ENCODE data around the gene RBFOX2.

Gene RBFOX2

DNA sequence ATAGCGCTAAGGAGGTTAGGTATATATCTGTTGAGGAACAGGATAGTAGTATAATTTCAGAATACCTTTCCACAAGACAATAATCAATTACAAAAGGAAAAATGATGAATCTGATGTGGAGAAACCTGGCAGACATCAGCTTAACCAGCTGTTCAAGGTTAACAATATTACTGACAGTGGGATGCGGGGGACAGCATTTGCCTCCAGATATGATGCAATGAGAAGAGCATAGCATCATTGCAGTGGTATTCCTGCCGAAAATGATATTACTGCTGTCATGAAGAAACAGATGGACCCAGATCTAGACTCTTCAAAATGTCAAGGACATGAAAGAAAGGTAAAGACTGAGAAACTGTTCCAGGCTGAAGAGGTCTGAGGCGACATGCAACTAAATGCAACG is 49.7 kb downstream of the RBFOX2 start:
- no peak for DNase-seq (ENCODE audit: low read depth in 2 of 3, low spot score in 1 of 3)

DNA sequence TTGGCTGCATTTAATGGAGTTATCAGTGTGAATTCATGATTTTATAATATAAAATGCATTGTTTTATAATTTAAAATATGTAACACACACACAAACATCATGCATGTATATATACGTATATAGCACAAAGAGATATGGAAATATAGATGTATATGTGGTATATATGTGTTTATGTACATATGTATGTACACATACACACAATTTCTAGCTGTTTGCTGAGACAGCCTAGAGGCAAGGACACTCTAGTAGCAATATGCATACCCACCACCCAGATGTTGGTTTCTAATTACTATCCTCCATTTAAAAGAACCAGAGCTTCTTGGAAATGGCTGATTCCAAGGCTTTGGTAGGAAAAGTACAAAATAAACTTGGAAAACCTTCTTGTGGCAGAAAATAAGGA is 50.4 kb downstream of the RBFOX2 start:
- DNase-seq (ENCODE audit: low read depth in 2 of 3, low spot score in 1 of 3), result no peak

DNA sequence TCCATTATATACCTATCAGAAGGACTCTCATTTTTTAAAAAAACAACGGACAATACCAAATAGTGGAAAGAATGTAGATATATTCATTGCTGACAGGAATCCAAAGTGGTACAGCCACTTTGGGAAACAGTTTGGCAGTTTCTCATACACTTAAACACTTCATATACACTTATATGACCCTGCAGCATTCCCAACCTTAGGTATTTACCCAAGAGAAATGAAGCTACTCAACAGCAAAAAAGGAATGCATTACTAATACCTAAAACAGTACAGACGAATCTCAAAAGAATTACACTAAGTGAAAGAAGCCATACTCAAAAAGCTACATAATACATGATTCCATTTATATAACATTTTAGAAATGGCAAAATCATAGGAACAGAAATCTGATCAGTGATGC is 51.5 kb downstream of the RBFOX2 start:
- no peak for DNase-seq (ENCODE audit: low read depth in 2 of 3, low spot score in 1 of 3)

DNA sequence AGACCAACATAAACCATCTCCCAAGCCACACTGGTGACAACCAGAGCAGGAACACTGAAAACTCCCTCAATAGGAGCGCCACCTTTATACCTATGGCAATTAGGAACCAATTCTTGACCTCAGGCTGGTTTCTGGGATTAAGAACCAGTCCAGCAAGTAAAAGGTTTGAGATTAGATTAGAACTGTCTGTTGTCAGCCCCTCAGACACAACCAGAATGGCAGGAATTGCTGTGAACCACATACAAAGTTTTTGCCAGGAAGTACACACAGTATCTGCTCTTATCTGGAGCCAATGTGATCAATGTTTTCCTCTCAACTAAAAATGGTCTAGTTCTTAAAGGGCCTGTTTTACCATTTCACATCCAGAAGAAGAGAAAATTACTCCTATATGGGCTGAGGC is 55.2 kb downstream of the RBFOX2 start:
- no peak for DNase-seq (ENCODE audit: low read depth in 2 of 3, low spot score in 1 of 3)

DNA sequence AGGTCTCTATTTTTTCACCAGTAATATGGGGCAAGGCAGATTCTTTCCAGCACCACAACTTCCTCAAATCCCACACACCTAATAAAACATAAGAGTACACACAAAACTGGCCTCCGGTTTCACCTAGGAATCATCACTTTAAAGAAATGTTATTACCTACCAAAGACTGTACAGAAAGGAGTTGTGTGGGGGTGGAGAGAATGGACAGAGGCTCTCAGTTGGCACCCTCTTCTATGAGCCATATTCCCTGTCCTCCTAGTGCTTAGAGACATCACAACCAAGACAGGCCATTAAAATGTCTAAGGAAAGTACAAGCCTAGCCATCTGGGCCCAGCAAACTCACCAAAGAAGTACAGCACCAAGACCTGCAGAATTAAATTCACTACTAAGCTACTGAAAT is 56.1 kb downstream of the RBFOX2 start:
- no peak for DNase-seq (ENCODE audit: low read depth in 2 of 3, low spot score in 1 of 3)

DNA sequence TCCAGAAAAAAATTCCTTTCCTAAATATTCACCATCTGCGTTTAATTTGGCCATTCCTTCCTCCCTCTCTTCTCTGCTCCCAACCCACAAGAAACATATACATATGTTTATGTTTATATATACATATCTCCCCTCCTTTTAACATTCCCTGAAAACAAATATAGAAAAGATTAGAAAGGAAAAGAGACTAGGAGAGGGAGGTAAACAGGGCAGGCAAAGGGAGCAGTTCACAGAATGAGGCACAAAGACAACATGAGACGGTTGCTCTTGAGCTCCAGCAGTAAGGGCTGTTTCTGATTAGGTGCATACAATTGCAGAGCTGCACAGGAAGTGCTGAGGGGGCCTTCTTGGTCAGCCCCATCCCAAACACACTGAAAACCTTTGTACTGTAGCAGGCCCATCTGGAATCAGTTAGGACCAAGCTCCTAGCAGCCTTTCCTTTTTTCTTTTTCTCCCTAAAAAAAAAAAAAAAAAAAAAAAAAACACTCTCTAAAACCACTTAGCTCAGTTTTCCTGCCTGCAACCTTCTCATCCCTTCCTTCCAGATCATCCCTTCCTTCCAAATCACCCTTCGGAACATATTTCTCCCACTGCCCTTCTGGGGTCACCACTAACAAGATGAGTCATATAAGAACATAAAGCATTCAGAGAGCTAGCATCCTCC is 57.0 kb downstream of the RBFOX2 start:
- DNase-seq (ENCODE audit: low read depth in 2 of 3, low spot score in 1 of 3), result no peak

DNA sequence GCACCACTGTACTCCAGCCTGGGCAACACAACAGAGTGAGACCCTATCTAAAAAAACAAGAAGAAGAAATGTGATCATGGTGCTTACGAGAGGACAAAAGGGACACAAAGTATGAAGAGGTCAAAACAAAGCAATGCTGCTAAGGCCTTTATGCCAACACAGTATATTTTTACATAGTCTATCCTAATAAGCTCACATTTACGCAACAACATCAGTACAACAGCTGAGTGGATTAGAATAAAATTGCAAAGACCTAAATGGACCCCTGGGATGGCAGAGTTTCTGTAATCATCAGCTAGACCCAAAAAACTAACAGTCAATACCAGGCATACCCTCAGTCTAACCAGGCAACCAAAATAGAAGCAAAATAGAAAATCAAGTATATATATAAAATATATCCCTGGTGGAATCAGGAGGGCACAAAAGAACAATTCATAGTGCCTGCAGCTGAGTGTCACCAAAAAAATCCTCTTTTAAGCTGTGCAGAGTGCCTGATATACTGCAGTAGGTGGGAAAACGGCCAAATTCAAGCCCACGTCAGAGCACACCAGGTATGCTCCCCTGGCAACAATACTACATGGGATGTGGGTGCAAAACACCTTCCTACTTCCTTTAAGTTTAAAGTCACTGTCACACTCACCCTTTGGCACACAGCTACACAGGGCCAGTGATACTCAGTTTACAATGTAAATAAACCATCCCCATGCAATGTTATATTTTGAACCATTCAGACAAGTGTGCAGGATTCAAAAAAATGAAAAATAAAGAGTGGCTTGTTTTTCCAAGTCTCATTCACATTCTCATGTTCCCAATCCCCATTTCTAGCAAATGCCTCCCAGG is 57.8 kb downstream of the RBFOX2 start:
- no peak for DNase-seq (ENCODE audit: low read depth in 2 of 3, low spot score in 1 of 3)

DNA sequence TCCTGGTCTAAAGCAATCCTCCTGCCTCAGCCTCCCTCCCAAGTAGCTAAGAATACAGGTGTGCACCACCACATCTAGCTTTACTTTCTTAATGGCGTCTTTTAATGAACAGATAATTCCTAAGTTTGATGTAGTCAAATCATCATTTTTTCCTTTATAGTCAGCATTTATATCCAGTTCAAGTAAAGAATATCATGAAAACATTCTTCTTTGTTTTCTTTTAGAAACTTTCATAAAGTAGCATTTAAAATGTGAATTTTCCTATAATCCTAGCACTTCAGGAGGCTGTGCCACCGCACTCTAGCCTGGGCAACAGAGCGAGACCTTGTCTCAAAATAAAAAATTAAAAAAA is 61.6 kb downstream of the RBFOX2 start:
- no peak for DNase-seq (ENCODE audit: low read depth in 2 of 3, low spot score in 1 of 3)

DNA sequence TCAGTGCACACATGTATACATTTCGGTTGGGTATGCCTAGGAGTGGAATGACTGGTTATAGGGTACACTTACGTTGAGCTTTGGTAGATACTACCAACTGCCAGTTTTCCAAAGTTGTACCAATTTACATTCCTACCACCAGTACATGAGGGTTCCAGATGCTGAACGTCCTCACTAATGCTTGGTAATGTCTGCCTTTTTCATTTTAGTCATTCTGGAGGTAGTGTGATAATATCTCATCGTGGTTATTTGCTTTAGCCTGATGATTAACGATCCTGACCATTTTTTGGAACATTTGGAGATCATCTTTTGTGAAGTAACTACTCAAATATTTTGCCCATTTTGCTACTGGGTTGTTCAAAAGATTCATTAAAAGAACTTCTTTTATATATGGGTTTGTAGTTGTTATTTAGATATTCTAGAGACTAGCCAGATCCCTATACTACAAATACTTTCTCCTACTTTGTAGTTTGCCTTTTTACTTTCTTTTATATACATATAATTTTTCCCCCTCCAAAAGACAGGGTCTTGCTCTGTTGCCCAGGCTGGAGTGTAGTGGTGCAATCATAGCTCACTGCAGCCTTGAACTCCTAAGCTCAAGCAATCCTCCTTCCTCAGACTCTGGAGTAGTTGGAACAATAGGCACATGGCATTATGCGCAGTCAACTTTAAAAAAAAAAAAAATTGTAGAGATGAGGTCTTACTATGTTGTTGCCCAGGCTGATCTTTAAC is 62.1 kb downstream of the RBFOX2 start:
- DNase-seq (ENCODE audit: low read depth in 2 of 3, low spot score in 1 of 3), result no peak

DNA sequence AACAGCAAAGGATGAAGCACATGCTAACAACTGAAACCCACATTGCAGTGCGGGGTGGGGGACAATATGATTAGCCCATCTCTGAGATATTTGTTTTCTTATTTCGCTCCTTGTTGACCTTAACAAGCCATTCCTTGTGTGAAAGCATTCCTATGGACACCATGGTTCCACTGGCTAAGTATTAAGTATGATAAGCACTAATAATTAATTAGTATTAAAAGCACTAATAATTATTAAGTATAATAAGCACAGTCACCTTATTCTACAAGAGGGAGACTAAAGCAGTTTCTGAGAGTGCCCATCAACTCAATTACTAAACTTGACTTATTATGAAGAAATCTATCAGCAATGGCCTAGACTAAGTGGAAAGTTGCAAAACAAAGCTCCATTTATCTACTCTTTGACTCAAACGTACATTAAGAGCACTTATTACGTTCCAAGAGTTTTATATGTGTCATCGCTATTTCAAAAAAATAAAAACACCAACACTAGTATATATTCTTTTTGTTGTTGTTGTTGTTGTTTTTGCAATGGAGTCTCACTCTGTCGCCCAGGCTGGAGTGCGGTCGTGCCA is 65.3 kb downstream of the RBFOX2 start:
- DNase-seq (ENCODE audit: low read depth in 2 of 3, low spot score in 1 of 3), result no peak

DNA sequence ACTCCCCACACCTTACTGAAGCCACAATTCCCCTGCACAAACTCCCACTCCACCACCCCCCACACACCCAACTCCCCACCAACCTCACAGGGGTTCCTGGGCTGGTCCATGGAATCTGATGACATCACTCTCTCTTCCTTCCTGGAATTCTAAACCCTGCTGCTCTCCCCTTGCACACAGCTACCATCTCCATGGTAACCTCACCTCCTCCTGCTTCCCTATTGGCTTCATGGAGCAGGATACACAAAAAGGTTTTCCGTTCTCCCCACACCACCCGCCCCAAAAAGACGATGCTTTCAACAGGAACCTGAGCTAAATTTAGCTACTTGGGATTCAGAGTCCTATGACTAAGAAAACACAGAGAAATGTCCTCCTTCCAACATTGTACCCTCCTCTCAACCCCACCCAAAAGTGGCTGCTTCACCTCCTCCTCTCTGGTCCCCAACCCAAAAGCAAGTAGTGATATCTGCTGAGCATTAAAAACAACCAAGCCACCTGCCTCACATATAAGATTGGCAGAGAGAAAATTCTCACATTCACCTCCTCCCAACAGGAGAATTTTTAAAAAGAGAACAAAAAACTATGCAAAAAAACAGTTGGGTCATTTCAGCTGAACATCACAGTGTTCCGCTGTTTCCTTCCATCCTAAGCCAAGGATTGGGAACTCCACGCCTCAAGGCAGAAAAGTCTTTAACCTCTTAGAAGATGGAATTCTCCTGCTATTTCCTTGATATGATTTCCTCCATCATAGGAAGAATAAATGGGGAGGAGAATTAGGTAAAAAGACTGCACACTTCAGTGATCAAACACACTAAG is 66.9 kb downstream of the RBFOX2 start:
- DNase-seq (ENCODE audit: low read depth in 2 of 3, low spot score in 1 of 3), result no peak

DNA sequence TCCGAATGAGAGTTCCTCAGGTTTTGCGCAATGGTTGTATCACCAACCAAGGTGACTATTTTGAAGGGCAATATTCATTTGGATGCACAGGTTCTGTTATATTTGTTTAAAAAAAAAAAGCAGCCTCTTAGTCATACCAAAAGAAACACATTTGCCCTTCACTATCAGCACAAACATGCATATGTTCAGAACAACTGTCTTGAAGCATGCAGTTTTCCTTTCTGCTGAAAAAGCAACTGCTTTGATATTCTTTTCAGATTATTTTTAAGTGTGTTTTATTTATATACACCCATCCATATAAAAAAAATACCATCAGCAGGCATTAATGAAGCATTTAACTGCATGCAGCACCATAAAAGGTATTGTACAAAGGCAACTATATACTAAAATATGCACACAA is 67.8 kb downstream of the RBFOX2 start:
- no peak for DNase-seq (ENCODE audit: low read depth in 2 of 3, low spot score in 1 of 3)

DNA sequence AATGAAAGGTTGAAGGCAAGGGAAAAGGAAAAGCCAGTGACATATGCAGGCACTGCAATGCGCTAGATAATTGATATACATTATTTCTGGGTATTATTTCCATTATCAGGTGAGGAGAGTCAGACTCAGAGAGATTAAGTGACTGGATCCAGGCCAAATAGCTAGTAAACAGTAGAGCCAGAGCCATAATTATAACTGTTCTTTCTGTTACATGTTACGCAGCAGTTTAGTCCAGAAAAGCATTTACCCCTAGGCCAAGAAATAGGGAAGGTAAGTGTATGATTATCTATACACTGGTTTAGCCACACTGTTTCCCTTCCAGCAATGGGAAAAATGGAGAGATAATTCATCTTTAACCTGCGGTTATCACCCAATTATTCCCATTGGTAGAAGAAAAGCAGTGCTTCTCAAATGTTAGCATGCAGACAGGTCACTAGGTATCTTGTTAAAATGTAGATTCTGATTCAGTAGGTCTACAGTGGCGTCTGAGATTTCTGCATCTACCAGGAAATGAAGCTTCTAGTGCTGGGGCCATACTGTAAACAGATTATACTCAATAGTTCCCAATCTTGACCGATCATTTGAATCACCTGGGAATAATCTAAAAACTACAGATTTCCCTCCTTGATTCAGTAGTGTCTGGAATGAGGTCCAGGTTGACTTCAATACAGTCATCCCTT is 69.4 kb downstream of the RBFOX2 start:
- DNase-seq (ENCODE audit: low read depth in 2 of 3, low spot score in 1 of 3), result no peak

DNA sequence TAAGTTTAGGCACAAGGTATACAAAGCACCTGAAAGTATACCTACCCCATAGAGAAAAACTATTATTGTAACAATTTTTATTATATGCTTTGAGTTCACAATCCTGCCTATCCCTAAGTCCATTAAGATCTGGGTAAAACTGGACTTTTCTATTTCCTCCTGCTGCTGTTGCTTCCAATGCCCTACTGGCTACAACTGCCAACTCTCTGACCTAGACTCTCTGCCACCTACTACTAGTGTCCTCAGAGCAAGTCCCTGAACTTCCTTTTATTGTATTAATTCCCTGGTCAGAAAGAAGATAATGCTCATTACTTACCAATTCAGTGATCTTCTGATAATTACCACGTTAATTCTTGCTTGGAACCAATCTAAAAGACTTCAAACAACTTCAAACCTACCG is 70.3 kb downstream of the RBFOX2 start:
- DNase-seq (ENCODE audit: low read depth in 2 of 3, low spot score in 1 of 3), result no peak

DNA sequence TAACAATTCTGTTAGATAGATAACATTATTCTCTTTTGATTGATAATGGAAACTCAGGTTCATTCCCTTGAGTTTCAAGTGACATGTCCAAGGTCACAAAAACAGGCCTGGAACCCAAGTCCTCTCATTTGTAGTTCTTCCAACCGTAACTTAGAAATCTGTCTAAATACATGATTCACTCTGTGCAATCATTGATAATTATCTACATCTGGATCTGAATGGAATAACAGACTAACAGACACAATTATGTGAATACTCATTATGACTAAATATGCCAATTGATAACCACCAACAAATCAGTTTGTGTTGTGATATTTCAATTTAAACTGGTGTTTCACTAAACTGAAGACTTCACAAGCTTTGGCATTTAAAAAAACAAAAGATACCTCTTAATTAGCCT is 71.0 kb downstream of the RBFOX2 start:
- no peak for DNase-seq (ENCODE audit: low read depth in 2 of 3, low spot score in 1 of 3)

DNA sequence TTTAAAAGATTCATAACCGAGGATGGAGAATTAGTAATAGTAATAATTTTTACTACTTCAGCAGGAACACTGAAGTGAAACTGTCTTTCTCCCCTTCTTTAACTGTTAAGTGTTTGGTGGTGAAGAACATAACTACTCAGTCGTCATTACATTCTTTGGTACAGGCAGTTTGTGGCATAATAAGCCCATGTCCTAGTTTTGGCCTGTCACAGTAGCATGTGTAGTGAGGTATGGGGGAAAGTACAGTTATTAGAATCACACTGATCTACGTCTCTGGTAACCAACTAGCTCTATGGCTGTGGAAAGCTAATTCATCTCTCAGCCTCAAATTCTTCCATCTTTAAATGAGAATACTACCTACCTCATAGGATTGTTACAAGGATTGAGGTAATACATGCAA is 71.8 kb downstream of the RBFOX2 start:
- DNase-seq (ENCODE audit: low read depth in 2 of 3, low spot score in 1 of 3), result no peak

DNA sequence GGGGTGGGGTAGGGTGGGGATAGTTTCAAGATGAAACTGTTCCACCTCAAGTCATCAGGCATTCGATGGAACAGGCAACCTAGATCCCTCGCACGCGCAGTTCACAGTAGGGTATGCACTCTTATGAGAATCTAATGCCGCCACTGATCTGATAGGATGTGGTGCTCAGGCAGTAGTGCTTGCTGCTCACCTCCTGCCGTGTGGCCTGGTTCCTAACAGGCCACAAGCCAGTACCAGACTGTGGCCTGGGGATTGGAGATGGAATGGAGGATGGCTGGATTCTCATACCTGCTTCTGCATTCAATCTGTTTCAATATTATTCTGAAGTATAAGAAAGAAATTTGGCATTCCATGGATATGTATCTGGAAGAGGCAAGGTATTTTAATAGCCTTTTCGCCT is 73.1 kb downstream of the RBFOX2 start:
- no peak for DNase-seq (ENCODE audit: low read depth in 2 of 3, low spot score in 1 of 3)

DNA sequence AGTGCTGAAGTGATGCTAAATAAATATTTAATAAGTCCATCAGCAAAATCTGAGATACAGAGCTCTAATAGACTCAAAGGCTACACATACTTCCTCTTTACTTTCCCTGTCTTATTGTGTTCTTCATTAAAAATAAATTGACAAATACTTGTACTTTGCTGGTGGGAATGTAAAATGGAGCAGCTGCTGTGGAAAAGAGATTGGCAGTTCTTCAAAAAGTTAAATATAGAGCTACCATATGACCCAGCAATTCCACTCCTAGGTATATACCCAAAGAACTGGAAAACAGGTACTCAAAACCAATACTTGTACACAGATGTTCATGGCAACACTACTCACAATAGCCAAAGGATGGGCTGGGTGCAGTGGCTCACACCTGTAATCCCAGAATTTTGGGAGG is 76.0 kb downstream of the RBFOX2 start:
- DNase-seq (ENCODE audit: low read depth in 2 of 3, low spot score in 1 of 3), result no peak

DNA sequence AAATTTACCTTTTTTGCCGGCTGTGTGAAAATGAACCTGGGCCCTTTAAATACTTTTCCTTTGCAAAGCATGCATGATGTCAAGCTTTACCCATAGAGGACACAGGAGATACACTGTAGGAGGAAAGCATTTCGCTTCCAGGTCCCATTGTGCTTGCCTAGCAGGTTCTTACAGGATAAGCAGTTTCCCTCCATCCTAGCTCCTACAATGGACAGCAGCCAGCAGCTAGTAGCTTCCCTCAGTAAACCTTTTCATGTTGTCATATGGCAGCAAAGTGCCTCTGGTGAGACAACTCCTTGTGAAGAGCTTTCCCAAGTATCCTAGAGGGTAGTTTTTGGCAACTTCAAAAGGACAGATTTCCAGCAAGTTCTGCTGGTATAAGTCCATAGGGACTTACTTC is 78.4 kb downstream of the RBFOX2 start:
- DNase-seq (ENCODE audit: low read depth in 2 of 3, low spot score in 1 of 3), result no peak

DNA sequence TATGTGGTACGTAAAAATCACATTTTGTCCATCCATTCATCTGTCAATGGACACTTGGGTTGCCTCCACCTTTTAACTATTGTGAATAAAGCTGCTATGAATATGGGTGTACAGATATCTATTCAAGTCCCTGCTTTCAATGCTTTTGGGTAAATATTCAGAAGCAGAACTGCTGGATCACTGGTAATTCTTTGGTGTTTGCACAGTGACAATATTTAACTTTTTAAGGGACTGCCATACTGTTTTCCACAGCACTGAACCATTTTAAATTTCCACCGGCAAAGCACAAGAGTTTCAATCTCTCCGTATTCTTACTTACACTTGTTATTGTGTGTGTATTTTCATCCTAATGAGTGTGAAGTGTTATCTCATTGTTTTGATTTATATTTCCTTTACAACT is 79.4 kb downstream of the RBFOX2 start:
- DNase-seq (ENCODE audit: low read depth in 2 of 3, low spot score in 1 of 3), result no peak
